Activated naive CD8-positive, alpha-beta T cell (primary cell): Measurements from ENCODE around the gene ELOVL1.

Experiments
- H3K27ac Mint-ChIP-seq: one replicate; pipeline ENCODE4 v1.8.0; 2021; ENCODE audit warnings: mixed read lengths
- H3K27me3 Mint-ChIP-seq: one replicate; pipeline ENCODE4 v1.8.0; 2021; ENCODE audit warnings: mixed read lengths
- H3K36me3 Mint-ChIP-seq: one replicate; pipeline ENCODE4 v1.8.0; 2021; ENCODE audit warnings: mixed read lengths
- H3K4me1 Mint-ChIP-seq: one replicate; pipeline ENCODE4 v1.8.0; 2021; ENCODE audit warnings: low read depth, mixed read lengths
- H3K4me3 Mint-ChIP-seq: one replicate; pipeline ENCODE4 v1.8.0; 2021; ENCODE audit warnings: mild to moderate bottlenecking, mixed read lengths
- H3K9me3 Mint-ChIP-seq: one replicate; pipeline ENCODE4 v1.8.0; 2021; ENCODE audit warnings: low read depth, mixed read lengths

The ELOVL1 gene

DNA sequence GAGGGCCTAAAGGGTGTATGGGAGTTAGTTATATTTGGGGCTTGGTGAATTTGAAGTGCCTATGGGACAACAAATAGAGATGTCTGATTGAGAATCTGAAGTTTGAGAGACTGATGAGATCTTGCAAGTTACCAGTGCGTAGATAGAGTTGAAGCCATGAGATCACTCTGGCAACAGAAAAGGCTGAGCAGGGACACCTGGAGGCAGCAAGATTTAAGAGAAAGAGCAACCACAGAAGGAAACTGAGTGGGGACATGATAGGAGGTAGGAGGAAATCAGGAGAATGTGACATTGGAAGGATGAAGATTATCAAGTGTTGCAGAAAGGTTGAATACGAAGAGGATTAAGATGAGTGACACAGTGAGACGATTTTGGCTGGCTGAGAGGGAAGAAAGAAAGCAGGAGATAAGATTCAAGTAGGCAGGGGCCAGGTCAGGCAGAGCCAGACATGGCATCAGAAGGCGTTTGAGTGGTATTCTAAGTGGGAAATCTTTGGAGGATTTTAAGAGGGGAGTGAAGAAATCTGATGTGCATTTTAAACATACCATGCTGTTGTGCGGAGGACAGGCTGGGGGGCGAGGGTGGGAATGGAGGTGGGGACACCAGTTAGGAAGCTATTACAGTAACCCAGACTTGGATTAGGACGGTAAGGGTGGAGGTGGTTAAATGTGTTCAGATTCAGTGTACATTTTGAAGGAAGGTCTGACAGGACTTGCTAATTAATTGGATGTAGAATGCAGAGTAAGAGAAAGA, 33.2 kb downstream of the ELOVL1 start:
- peaks cover 6% of the 10 kb centered on the region for H3K4me1 Mint-ChIP-seq
- H3K36me3 Mint-ChIP-seq, result no peaks in the 10 kb centered on the region
- no peaks in the 10 kb centered on the region for H3K9me3 Mint-ChIP-seq
- no peak overlapping the region for H3K27ac Mint-ChIP-seq
- H3K27me3 Mint-ChIP-seq, result no peaks in the 10 kb centered on the region
- no peak overlapping the region for H3K4me3 Mint-ChIP-seq

DNA sequence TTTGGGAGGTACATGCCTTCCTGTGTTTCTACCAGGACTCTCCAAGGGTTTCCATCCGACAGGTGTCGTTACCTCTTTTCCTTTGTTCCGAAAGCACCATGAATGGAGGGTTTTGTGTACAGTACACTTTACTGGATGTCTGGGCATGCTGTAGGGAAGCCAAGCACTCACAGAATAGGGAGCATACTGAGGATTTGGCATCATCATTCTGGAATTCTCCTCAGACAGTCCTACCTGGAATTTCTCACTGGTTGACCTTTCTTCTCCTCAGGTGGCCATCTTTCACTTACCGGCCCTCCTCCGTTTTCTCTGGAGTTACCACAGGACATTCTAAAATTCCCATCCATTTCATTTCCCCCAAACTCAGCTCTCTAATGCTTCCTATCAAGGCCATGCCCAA, 36.1 kb downstream of the ELOVL1 start:
- Mint-ChIP-seq H3K36me3 (peaks cover 5% of the 10 kb centered on the region), H3K27me3 (no peaks in the 10 kb centered on the region), H3K27ac (no peak overlapping the region), H3K9me3 (no peaks in the 10 kb centered on the region), H3K4me3 (no peak overlapping the region), H3K4me1 (peaks cover 19% of the 10 kb centered on the region)

GRCh38 chr1:43329995-43330751, 37.6 kb downstream of the ELOVL1 start:
- peaks cover 2% of the 10 kb centered on the region for H3K9me3 Mint-ChIP-seq

DNA sequence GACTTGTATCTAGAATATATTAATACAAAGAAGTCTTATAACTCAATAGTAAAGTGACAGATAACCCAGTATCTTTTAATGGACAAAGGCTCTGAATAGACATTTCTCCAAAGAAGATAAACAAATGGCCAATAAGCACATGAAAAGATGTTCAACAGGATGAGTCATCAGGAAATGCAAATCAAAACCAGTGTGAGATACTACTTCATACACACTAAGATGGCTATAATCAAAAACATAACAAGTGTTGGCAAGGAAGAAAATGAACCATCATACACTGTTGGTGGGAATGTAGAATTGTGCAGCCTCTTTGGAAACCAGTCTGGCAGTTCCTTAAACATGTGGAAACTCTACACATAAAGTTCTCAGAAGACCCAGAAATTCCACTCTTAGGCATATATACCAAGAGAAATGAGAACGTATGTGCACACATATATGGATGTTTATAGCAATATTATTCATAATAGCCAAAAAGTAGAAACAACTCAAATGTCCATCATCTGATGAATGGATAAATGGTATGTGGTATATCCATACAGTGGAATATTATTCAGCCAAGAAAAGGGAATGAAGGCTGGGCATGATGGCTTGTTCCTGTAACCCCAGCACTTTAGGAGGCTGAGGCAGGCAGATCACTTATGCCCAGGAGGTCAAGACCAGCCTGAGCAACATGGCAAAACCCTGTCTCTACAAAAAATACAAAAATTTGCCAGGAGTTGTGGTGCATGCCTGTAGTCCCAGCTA, 40.1 kb downstream of the ELOVL1 start:
- peaks cover 12% of the 10 kb centered on the region for H3K9me3 Mint-ChIP-seq
- H3K27me3 Mint-ChIP-seq, result no peaks in the 10 kb centered on the region
- no peak overlapping the region for H3K27ac Mint-ChIP-seq
- peaks cover 14% of the 10 kb centered on the region for H3K36me3 Mint-ChIP-seq
- peaks cover 19% of the 10 kb centered on the region for H3K4me1 Mint-ChIP-seq
- H3K4me3 Mint-ChIP-seq, result no peak overlapping the region

More at GRCh38 chr1:43329995-43330751, 37.6 kb downstream of the ELOVL1 start:
- Mint-ChIP-seq H3K4me3 (no peak overlapping the region), H3K27ac (no peak overlapping the region), H3K36me3 (peaks cover 6% of the 10 kb centered on the region), H3K27me3 (no peaks in the 10 kb centered on the region), H3K4me1 (peaks cover 19% of the 10 kb centered on the region)

DNA sequence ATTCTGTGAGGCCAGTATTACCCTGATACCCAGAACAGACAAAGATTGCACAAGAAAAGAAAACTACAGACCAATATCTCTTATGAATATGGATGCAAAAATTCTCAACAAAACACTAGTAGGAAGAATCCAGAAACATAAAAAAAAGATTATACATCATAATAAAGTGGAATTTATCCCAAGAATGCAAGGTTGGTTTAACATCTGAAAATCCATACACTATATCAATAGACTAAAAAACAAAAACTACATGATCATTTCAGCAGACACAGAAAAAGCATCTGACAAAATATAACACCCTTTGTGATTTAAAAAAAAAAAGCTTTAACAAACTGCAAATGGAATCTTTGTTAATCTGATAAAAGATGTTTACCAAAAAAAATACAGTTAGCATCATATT, 42.4 kb downstream of the ELOVL1 start:
- no peak overlapping the region for H3K27ac Mint-ChIP-seq
- peaks cover 14% of the 10 kb centered on the region for H3K36me3 Mint-ChIP-seq
- no peaks in the 10 kb centered on the region for H3K27me3 Mint-ChIP-seq
- H3K9me3 Mint-ChIP-seq, result peaks cover 12% of the 10 kb centered on the region
- H3K4me1 Mint-ChIP-seq, result peaks cover 17% of the 10 kb centered on the region
- H3K4me3 Mint-ChIP-seq, result no peak overlapping the region

- peaks cover 13% of the 10 kb centered on the region for H3K4me1 Mint-ChIP-seq
- no peak overlapping the region for H3K4me3 Mint-ChIP-seq
- no peaks in the 10 kb centered on the region for H3K27me3 Mint-ChIP-seq
- H3K27ac Mint-ChIP-seq, result no peak overlapping the region
- H3K36me3 Mint-ChIP-seq, result peaks cover 14% of the 10 kb centered on the region
- peaks cover 12% of the 10 kb centered on the region for H3K9me3 Mint-ChIP-seq
Measured at GRCh38 chr1:43324810-43325209, 43.0 kb downstream of the ELOVL1 start.

DNA sequence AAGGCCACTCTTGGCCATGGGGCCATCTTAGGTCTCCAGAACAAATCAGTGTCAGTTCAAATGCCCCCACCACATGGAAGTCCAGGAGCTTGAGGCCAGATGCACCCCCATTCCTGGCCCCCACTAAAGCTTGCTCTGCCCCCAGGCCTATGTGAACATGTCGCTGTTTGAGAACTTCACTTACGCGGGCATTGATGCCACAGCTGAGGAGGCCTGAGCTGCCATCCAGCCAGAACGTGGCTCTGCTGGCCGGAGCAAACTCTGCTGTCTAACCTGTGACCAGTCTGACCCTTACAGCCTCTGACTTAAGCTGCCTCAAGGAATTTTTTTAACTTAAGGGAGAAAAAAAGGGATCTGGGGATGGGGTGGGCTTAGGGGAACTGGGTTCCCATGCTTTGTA, 45.3 kb downstream of the ELOVL1 start:
- Mint-ChIP-seq H3K4me1 (peaks cover 7% of the 10 kb centered on the region), H3K27me3 (no peaks in the 10 kb centered on the region), H3K36me3 (peaks cover 10% of the 10 kb centered on the region), H3K4me3 (no peak overlapping the region), H3K27ac (no peak overlapping the region), H3K9me3 (peaks cover 12% of the 10 kb centered on the region)

GRCh38 chr1:43321331-43321891, 46.4 kb downstream of the ELOVL1 start:
- H3K36me3 Mint-ChIP-seq, result peaks cover 10% of the 10 kb centered on the region
- no peaks in the 10 kb centered on the region for H3K4me1 Mint-ChIP-seq
- no peak overlapping the region for H3K27ac Mint-ChIP-seq
- H3K27me3 Mint-ChIP-seq, result no peaks in the 10 kb centered on the region
- no peak overlapping the region for H3K4me3 Mint-ChIP-seq
- peaks cover 12% of the 10 kb centered on the region for H3K9me3 Mint-ChIP-seq

DNA sequence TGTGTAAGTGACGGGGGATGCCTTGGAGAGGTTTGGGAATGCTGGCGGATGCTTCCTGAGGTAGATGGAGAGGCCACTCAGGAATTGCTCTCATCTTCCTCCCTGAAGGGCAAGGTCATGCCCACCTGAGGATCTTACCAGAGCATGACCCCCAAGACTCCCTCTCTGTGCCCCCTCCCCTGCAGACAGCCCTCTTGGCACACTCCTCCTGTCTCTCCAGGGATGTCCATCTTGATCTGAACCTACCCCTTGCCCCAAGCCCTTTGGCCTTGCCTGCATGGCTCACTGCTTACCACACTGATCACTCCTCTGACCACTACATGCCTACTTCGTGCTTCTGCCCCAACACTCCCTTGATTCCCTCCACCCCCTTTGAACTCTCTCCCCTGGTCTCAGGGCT, 48.0 kb downstream of the ELOVL1 start:
- H3K4me3 Mint-ChIP-seq, result no peak overlapping the region
- no peaks in the 10 kb centered on the region for H3K27me3 Mint-ChIP-seq
- H3K36me3 Mint-ChIP-seq, result peaks cover 5% of the 10 kb centered on the region
- H3K27ac Mint-ChIP-seq, result no peak overlapping the region
- peaks cover 6% of the 10 kb centered on the region for H3K9me3 Mint-ChIP-seq
- no peaks in the 10 kb centered on the region for H3K4me1 Mint-ChIP-seq

DNA sequence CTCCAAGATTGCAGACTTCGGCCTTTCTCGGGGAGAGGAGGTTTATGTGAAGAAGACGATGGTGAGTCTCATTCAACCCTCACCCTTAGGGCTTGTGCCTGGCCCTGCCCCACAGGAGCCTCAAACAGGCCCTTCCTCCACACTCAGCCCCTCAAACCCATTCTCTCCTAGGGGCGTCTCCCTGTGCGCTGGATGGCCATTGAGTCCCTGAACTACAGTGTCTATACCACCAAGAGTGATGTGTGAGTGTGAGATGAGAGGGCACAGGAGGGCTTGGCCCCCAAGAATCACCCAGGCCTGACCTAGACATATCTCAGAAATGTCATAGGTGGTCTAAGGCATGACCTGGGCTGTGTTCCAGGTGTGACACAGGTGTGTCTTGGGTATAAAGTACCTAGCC, 48.5 kb downstream of the ELOVL1 start:
- Mint-ChIP-seq H3K27me3 (no peaks in the 10 kb centered on the region), H3K4me3 (no peak overlapping the region), H3K27ac (no peak overlapping the region), H3K36me3 (peaks cover 2% of the 10 kb centered on the region), H3K4me1 (no peaks in the 10 kb centered on the region), H3K9me3 (peaks cover 2% of the 10 kb centered on the region)

GRCh38 chr1:43318831-43319230, 49.0 kb downstream of the ELOVL1 start:
- no peaks in the 10 kb centered on the region for H3K9me3 Mint-ChIP-seq
- H3K27me3 Mint-ChIP-seq, result no peaks in the 10 kb centered on the region
- H3K4me3 Mint-ChIP-seq, result no peak overlapping the region
- H3K27ac Mint-ChIP-seq, result no peak overlapping the region
- H3K4me1 Mint-ChIP-seq, result no peaks in the 10 kb centered on the region
- H3K36me3 Mint-ChIP-seq, result no peaks in the 10 kb centered on the region

DNA sequence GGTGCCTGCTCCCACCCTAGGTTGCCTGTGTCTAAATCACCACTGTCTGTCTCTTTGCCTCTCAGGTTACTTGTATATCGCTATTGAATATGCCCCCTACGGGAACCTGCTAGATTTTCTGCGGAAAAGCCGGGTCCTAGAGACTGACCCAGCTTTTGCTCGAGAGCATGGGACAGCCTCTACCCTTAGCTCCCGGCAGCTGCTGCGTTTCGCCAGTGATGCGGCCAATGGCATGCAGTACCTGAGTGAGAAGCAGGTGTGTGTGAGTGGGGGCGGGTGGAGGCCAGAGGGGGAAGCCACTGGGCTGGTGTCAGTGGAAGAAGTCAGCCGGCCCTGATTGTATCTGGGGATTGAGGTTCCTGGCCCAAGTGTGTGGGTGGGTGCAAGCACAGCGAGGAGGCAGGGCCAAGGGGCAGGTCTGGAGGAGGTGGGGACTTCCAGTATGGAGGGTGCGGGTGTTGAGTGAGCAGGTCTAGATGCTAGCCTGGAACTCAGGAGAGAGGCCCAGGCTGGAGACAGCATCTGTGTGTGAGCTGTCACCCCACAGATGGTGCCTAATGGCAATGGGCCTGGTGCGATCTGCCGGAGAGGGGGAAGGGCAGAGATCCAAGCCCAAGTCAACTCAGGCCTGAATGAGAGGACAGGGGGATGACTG, 49.9 kb downstream of the ELOVL1 start:
- H3K27ac Mint-ChIP-seq, result no peak overlapping the region
- H3K36me3 Mint-ChIP-seq, result no peaks in the 10 kb centered on the region
- H3K4me1 Mint-ChIP-seq, result no peaks in the 10 kb centered on the region
- no peaks in the 10 kb centered on the region for H3K9me3 Mint-ChIP-seq
- H3K4me3 Mint-ChIP-seq, result no peak overlapping the region
- H3K27me3 Mint-ChIP-seq, result no peaks in the 10 kb centered on the region

GRCh38 chr1:43316738-43317520, 50.9 kb downstream of the ELOVL1 start:
- Mint-ChIP-seq H3K4me1 (no peaks in the 10 kb centered on the region), H3K4me3 (no peak overlapping the region), H3K27me3 (no peaks in the 10 kb centered on the region), H3K9me3 (no peaks in the 10 kb centered on the region), H3K36me3 (no peaks in the 10 kb centered on the region), H3K27ac (no peak overlapping the region)
